ENCODE data around the gene MTA2. TPM values are rescaled to one million over a fixed set of nuclear protein-coding genes. Genes with fewer than 3 reads are reported as not detected.
A peak's percentile ranks its signal among the peaks of the same experiment; 100 is the strongest.

Gene MTA2
- total and polyA plus RNA-seq, 11 donors = 18.4 to 55.3 (median 33.7) TPM

DNA sequence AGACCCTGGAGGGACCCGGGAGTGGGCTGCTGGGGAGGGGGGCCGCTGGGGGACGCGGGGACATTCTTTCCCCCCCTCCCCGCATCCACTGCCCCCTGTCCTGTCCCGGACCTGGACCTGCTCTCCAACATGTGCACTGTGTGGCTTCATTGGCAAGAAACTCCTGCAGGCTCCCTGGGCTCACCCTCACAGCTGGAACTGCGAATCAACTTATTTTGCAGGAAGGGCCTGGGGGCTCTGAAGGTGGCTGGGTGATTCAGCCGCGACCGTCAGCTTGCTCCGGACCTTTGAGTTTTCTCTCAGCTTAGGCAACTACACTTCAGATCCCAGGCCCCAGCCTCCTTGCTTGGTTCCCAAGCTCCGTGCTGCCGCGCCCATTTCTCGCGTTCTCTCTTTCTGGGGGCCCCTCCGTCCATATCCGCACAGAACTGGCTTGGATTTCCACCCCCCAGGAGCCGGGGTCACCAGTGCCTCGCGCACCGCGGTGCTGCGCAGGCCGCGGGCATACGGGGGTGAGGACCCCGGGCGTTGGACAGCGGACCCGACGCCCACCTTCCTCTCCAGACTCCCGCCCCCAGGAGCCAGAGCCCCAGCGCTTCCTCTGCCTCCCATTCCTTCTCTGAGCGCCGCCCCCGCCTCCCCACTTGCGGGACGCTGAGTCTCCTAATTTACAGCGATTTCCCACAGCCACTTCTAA lies 54.6 kb downstream of the MTA2 start:
- no peaks in the 10 kb centered on the region for H3K36me3 ChIP-seq
- no peak for ATAC-seq

DNA sequence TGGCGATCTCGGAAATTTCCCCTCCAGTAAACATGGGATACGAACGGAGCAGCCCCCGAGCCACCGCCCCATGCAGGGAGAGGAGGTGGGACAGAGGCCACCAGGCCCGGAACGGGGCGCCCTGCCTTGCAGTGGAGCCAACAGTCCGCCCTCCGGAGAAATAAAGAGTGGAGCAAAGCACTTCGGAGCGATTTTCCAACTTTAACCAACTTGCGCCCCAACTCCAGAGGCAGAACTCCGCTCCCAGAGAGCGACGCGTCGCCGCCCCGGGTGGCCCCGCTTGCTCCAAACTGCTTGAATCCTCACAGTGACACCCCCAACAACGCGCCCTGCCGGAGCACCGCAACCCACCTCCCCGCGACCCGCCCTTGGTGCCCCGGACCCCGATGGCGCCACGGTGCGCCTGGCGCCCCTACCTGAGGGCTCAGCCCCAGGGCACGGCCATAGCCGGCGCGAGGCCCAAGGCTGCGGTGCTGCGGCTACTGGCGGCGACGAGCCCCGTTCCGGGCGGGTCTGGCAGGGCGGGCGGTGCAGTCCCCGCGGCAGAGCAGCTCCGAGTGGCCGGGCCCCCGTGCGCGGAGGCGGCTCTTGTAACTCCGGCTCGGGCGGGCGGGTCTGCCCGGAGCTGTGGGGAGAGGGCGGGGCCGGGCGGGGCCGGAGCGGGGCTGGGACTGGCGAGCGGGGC lies 55.3 kb downstream of the MTA2 start, which contains the start of gene AHNAK:
AHNAK (minus strand) TSS at position 563 of the 685 bp plus-strand sequence. CDS start 10,708 bp downstream, outside the sequence.
- 0 to 1% (median 0%) methylated on average over 30 to 69 of the region's 69 CpGs for WGBS, 4 donors
- no peaks in the 10 kb centered on the region for H3K9me3 ChIP-seq
- intact Hi-C loops (cut with DNase I) = loop anchor here in 4 of 10 donors (2.0 to 10.0 kb wide), 4 partner anchors 14 to 152 kb away; no protein-coding TSS in a partner anchor
- no peaks in the 10 kb centered on the region for H3K27me3 ChIP-seq
- DNase-seq (peak; percentile 89 to 94 (median 90)), ATAC-seq (peak; percentile 35 to 69 (median 52))
- peaks cover 16 to 81% (median 62%) of the 10 kb centered on the region in 12 donors for H3K4me1 ChIP-seq
- H3K36me3 ChIP-seq = no peaks in the 10 kb centered on the region
- TF ChIP-seq POLR2A (IDR thresholded peaks at IDR 0.05) = peak in 1 of 2 donors; percentile 96
- TF ChIP-seq, protein P1, sequence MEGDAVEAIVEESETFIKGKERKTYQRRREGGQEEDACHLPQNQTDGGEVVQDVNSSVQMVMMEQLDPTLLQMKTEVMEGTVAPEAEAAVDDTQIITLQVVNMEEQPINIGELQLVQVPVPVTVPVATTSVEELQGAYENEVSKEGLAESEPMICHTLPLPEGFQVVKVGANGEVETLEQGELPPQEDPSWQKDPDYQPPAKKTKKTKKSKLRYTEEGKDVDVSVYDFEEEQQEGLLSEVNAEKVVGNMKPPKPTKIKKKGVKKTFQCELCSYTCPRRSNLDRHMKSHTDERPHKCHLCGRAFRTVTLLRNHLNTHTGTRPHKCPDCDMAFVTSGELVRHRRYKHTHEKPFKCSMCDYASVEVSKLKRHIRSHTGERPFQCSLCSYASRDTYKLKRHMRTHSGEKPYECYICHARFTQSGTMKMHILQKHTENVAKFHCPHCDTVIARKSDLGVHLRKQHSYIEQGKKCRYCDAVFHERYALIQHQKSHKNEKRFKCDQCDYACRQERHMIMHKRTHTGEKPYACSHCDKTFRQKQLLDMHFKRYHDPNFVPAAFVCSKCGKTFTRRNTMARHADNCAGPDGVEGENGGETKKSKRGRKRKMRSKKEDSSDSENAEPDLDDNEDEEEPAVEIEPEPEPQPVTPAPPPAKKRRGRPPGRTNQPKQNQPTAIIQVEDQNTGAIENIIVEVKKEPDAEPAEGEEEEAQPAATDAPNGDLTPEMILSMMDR (IDR thresholded peaks at IDR 0.05) = no peak
- peak within 1 kb of the TSS; percentile 71 to 100 (median 98) for H3K4me3 ChIP-seq
- peak within 1 kb of the TSS; percentile 94 to 100 (median 99) for H3K27ac ChIP-seq

More for the DNA sequence above, 54.6 kb downstream of the MTA2 start:
- TF ChIP-seq, protein P1 (IDR thresholded peaks at IDR 0.05) = no peak
- TF ChIP-seq POLR2A (IDR thresholded peaks at IDR 0.05) = no peak
- peak in 1 of 5 donors; percentile 36 for DNase-seq
- Histone ChIP-seq H3K27ac (peak overlapping the region; percentile 94 to 100 (median 99)), H3K4me1 (peaks cover 14 to 81% (median 62%) of the 10 kb centered on the region in 12 donors), H3K9me3 (no peaks in the 10 kb centered on the region), H3K4me3 (peak overlapping the region; percentile 71 to 100 (median 98)), H3K27me3 (no peaks in the 10 kb centered on the region)
- intact Hi-C loops (cut with DNase I) = loop anchor here in 4 of 10 donors (2.0 to 10.0 kb wide), 4 partner anchors 14 to 152 kb away; no protein-coding TSS in a partner anchor
- WGBS, 4 donors = 1 to 6% (median 3%) methylated on average over 30 to 40 of the region's 40 CpGs

DNA sequence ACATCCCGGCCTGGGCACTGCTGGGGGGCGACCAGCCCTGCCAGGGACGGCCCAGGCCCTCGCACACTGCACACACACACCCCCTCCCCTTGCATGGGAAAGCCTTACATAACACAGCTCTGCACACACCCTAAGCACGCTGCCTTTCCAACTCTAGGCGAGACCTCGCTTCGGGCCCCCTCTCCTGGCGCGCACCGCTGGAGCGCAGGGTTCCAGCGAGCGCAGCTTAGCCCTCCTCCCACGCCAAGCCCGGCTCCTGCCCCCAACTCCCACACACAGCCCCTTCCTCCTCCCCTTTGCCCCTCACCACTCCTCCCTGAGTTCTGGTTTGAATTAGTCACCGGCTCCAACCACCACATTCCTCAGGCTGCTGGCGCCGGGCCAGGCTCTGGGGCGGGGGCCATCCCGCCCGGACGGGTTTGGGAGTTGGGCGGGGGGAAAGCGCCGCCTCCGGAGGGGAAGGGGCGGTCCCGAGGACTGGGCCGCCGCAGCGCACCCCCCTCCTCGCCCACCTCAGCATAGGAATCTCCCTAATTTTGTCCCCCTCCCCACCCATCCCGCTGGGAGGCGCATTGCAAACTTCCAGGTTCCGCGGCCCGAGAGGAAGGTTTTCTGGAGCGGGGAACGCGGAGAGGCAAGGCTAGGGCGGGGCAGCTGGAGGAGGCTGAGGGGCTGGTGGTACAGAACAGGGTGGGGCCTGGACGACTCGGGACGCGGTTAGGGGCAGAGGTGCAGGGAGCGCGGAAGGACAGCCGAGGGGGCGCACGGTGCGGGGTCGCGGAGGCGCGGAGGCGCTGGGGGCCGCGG lies 56.0 kb downstream of the MTA2 start:
- intact Hi-C loops (cut with DNase I) = loop anchor here in 4 of 10 donors (2.0 to 10.0 kb wide), 4 partner anchors 15 to 151 kb away; no protein-coding TSS in a partner anchor
- ATAC-seq (peak; percentile 33 to 73 (median 64)), DNase-seq (peak; percentile 95 to 98 (median 96))
- Histone ChIP-seq H3K27ac (peak overlapping the region; percentile 94 to 100 (median 99)), H3K36me3 (no peaks in the 10 kb centered on the region), H3K4me1 (peaks cover 21 to 81% (median 66%) of the 10 kb centered on the region in 12 donors), H3K27me3 (no peaks in the 10 kb centered on the region), H3K9me3 (no peaks in the 10 kb centered on the region), H3K4me3 (peak overlapping the region; percentile 71 to 100 (median 98))
- TF ChIP-seq POLR2A (IDR thresholded peaks at IDR 0.05) = peak in 1 of 2 donors; percentile 51
- TF ChIP-seq, protein P1 (IDR thresholded peaks at IDR 0.05) = peak in 4 of 12 donors; percentile 9 to 18 (median 14)
- 0 to 1% (median 0%) methylated on average over 41 to 59 of the region's 59 CpGs for WGBS, 4 donors
